Measurements from ENCODE around the gene ILDR2. TPM values are rescaled to one million over a fixed set of nuclear protein-coding genes. Genes with fewer than 3 reads are reported as not detected.

Gene ILDR2
- total and polyA plus RNA-seq, 2 experiments from 2014 or later = not detected

DNA sequence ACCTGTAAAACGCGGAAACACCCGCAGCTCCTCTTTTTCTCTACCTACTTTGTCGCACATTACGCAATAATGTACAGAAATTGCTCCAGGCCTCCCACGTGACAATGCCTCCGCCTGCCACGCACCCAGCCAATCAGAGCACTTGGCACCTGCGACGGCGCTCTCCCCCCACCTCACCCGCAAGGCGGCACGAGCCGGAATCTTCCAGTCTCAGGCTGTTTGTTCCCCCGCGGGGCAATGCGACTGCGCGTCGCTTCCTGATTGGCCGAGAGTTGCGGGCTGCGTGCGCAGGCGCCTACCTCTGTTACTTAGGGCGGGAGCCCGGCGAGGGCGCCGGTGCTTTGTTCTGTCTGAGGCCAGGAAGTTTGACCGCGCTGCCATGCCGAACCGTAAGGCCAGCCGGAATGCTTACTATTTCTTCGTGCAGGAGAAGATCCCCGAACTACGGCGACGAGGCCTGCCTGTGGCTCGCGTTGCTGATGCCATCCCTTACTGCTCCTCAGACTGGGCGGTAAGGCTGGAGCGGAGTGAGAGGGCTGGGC lies 13.7 kb upstream of the ILDR2 start, which contains the start of gene MAEL:
TSS of gene MAEL (plus strand) at position 307 of the 542 bp plus-strand sequence. CDS start at position 380, 73 bp downstream.
- 83 to 85% methylated on average over 41 to 45 of the region's 45 CpGs for WGBS, 2 experiments (ENCODE audit: low coverage in 1 of 2, low lambda C conversion rate in 2 of 2, missing lambda C conversion rate in 2 of 2)
- H3K9ac ChIP-seq = no peak within 1 kb of the TSS
- no peaks in the 10 kb centered on the region for H3K9me2 ChIP-seq (ENCODE audit: insufficient read depth)
- no peak within 1 kb of the TSS for H3K4me2 ChIP-seq (ENCODE audit: unreplicated experiment)
- no peaks in the 10 kb centered on the region for H3F3A ChIP-seq (ENCODE audit: insufficient read depth)
- H3K36me3 ChIP-seq (ENCODE audit: low read depth) = no peaks in the 10 kb centered on the region
- DNase-seq = no peak
- no peak within 1 kb of the TSS for H2AFZ ChIP-seq
- no peak within 1 kb of the TSS for H3K27ac ChIP-seq
- no peak within 1 kb of the TSS for H3K4me3 ChIP-seq
- H3K4me1 ChIP-seq (ENCODE audit: insufficient read depth) = no peaks in the 10 kb centered on the region
- no peaks in the 10 kb centered on the region for H3K9me3 ChIP-seq (ENCODE audit: low read depth)
- no peaks in the 10 kb centered on the region for H3K27me3 ChIP-seq (replicated peaks; ENCODE audit: insufficient read depth)
- no peaks in the 10 kb centered on the region for H4K20me1 ChIP-seq (ENCODE audit: insufficient read depth)
- no peak for TF ChIP-seq EZH2phosphoT487 (IDR thresholded peaks at IDR 0.05; ENCODE audit: insufficient read depth, low read depth)
- TF ChIP-seq EZH2 (IDR thresholded peaks at IDR 0.05; ENCODE audit: insufficient read depth, poor library complexity, severe bottlenecking) = no peak
- in situ Hi-C loops (cut with MboI) = no loop called here
- no peaks in the 10 kb centered on the region for H3K79me2 ChIP-seq (ENCODE audit: insufficient read depth)

DNA sequence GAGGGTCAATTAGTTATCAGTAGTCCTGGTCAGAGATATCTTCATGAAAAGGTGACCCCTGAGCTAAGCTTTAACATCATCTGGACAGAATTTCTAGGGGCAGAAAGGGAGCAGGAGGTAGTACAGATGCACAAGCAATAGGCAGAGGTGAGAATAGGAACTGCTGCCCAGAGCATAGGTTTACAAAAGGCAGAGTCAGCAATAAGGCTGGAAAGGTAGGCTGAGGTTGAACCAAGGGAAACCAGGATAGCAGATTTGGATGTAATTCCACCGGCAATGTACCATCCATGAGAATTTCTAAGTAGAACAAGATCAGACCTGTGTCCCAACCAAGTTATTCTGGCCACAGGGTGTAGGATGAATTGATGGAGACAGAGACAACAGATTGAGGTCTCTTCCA lies 6.2 kb upstream of the ILDR2 start:
- TF ChIP-seq EZH2 (IDR thresholded peaks at IDR 0.05; ENCODE audit: insufficient read depth, poor library complexity, severe bottlenecking) (no peak), EZH2phosphoT487 (IDR thresholded peaks at IDR 0.05; ENCODE audit: insufficient read depth, low read depth) (no peak)
- Histone ChIP-seq H3K27me3 (replicated peaks; ENCODE audit: insufficient read depth) (peaks cover 16% of the 10 kb centered on the region), H3K27ac (no peak overlapping the region), H3K4me2 (ENCODE audit: unreplicated experiment) (no peak overlapping the region), H3K79me2 (ENCODE audit: insufficient read depth) (no peaks in the 10 kb centered on the region), H3K4me3 (no peak overlapping the region), H3K4me1 (ENCODE audit: insufficient read depth) (no peaks in the 10 kb centered on the region), H3K9me2 (ENCODE audit: insufficient read depth) (no peaks in the 10 kb centered on the region), H3K36me3 (ENCODE audit: low read depth) (no peaks in the 10 kb centered on the region), H3F3A (ENCODE audit: insufficient read depth) (no peaks in the 10 kb centered on the region), H3K9ac (no peak overlapping the region), H2AFZ (no peak overlapping the region), H4K20me1 (ENCODE audit: insufficient read depth) (no peaks in the 10 kb centered on the region), H3K9me3 (ENCODE audit: low read depth) (no peaks in the 10 kb centered on the region)
- in situ Hi-C loops (cut with MboI) = no loop called here
- 52 to 59% methylated on average over 1 of the region's 1 CpG for WGBS, 2 experiments (ENCODE audit: low coverage in 1 of 2, low lambda C conversion rate in 2 of 2, missing lambda C conversion rate in 2 of 2)
- no peak for DNase-seq

DNA sequence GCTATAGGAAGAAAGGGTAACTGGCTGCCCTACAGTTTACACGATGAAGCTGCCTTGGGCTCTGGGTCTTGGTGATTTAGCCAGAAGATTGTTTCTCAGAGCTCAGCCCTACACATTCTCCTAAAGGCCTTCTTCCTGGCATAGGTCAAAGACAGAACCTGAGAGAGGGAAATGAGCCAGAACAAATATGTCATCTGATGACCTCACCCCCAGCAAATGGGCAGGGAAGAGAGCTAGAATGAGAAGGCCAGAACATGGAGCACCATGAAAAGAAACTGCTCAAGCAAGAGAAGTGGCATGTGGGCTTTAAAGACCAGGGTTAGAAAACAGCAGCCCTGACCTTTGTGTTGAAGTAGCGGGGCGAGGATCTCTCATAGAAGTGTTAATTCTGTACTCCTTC lies 5.5 kb upstream of the ILDR2 start:
- Histone ChIP-seq H3K79me2 (ENCODE audit: insufficient read depth) (no peaks in the 10 kb centered on the region), H3K27ac (no peak overlapping the region), H4K20me1 (ENCODE audit: insufficient read depth) (no peaks in the 10 kb centered on the region), H3K36me3 (ENCODE audit: low read depth) (no peaks in the 10 kb centered on the region), H2AFZ (no peak overlapping the region), H3K4me3 (no peak overlapping the region), H3K4me1 (ENCODE audit: insufficient read depth) (no peaks in the 10 kb centered on the region), H3K27me3 (replicated peaks; ENCODE audit: insufficient read depth) (peaks cover 24% of the 10 kb centered on the region), H3K9me3 (ENCODE audit: low read depth) (no peaks in the 10 kb centered on the region), H3K9me2 (ENCODE audit: insufficient read depth) (no peaks in the 10 kb centered on the region), H3K9ac (no peak overlapping the region), H3F3A (ENCODE audit: insufficient read depth) (no peaks in the 10 kb centered on the region), H3K4me2 (ENCODE audit: unreplicated experiment) (no peak overlapping the region)
- 46 to 50% methylated on average over 3 of the region's 3 CpGs for WGBS, 2 experiments (ENCODE audit: low coverage in 1 of 2, low lambda C conversion rate in 2 of 2, missing lambda C conversion rate in 2 of 2)
- no peak for TF ChIP-seq EZH2phosphoT487 (IDR thresholded peaks at IDR 0.05; ENCODE audit: insufficient read depth, low read depth)
- no peak for TF ChIP-seq EZH2 (IDR thresholded peaks at IDR 0.05; ENCODE audit: insufficient read depth, poor library complexity, severe bottlenecking)
- no peak for DNase-seq
- in situ Hi-C loops (cut with MboI) = no loop called here

DNA sequence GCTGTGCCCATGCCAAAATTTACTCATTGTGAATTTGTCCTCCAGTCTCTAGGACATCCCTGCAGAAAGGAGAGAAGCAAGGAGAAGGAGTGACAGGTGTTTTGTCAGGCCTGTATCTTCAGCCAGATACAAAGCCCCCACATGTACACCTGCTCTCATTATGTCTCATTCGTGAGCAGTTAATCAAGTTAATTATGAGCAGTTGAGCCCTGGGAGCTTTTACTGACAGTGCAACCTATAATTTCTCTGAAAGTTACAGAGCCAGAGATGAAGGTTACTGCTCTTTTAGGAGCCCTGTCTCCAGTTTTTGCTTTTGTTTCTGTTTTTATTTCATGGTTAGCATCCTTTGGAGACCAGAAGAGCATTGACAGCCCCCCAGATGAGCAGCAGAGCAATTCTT lies 5.0 kb upstream of the ILDR2 start:
- H3K79me2 ChIP-seq (ENCODE audit: insufficient read depth) = no peaks in the 10 kb centered on the region
- TF ChIP-seq EZH2 (IDR thresholded peaks at IDR 0.05; ENCODE audit: insufficient read depth, poor library complexity, severe bottlenecking) (no peak), EZH2phosphoT487 (IDR thresholded peaks at IDR 0.05; ENCODE audit: insufficient read depth, low read depth) (no peak)
- no peak overlapping the region for H3K4me3 ChIP-seq
- H3K9me2 ChIP-seq (ENCODE audit: insufficient read depth) = no peaks in the 10 kb centered on the region
- H3F3A ChIP-seq (ENCODE audit: insufficient read depth) = no peaks in the 10 kb centered on the region
- in situ Hi-C loops (cut with MboI) = no loop called here
- no peak for DNase-seq
- WGBS, 2 experiments (ENCODE audit: low coverage in 1 of 2, low lambda C conversion rate in 2 of 2, missing lambda C conversion rate in 2 of 2) = 10 to 14% methylated on average over 1 of the region's 1 CpG
- H3K9me3 ChIP-seq (ENCODE audit: low read depth) = no peaks in the 10 kb centered on the region
- H2AFZ ChIP-seq = no peak overlapping the region
- H3K4me2 ChIP-seq (ENCODE audit: unreplicated experiment) = no peak overlapping the region
- H3K9ac ChIP-seq = no peak overlapping the region
- no peak overlapping the region for H3K27ac ChIP-seq
- no peaks in the 10 kb centered on the region for H3K4me1 ChIP-seq (ENCODE audit: insufficient read depth)
- no peaks in the 10 kb centered on the region for H3K36me3 ChIP-seq (ENCODE audit: low read depth)
- H4K20me1 ChIP-seq (ENCODE audit: insufficient read depth) = no peaks in the 10 kb centered on the region
- H3K27me3 ChIP-seq (replicated peaks; ENCODE audit: insufficient read depth) = peaks cover 28% of the 10 kb centered on the region

DNA sequence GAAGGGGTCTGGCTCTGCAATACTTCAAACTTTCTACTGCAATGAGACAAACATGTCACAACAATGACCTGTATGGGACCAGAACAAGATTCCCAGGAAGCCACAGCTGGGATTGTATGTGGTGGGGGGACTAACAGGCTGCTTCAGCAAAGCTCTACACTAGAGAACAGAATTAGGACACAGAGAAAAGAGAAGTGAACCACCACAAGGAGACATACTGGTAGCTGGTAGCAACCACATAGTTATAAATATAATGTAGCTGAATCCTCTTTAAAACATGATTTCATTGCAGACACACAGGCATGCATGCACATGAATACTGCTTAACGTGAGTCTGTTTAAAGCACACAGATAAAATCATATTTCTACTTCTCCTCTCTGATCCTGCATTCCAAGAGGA lies 3.5 kb upstream of the ILDR2 start:
- WGBS, 2 experiments (ENCODE audit: low coverage in 1 of 2, low lambda C conversion rate in 2 of 2, missing lambda C conversion rate in 2 of 2) = 0 to 6% methylated on average over 1 of the region's 1 CpG
- H4K20me1 ChIP-seq (ENCODE audit: insufficient read depth) = no peaks in the 10 kb centered on the region
- no peaks in the 10 kb centered on the region for H3K79me2 ChIP-seq (ENCODE audit: insufficient read depth)

More for the DNA sequence above, 3.5 kb upstream of the ILDR2 start:
- H3K4me1 ChIP-seq (ENCODE audit: insufficient read depth) = no peaks in the 10 kb centered on the region
- DNase-seq = no peak
- no peaks in the 10 kb centered on the region for H3K36me3 ChIP-seq (ENCODE audit: low read depth)
- H3K27me3 ChIP-seq (replicated peaks; ENCODE audit: insufficient read depth) = peaks cover 40% of the 10 kb centered on the region
- TF ChIP-seq EZH2 (IDR thresholded peaks at IDR 0.05; ENCODE audit: insufficient read depth, poor library complexity, severe bottlenecking) = no peak
- no peak for TF ChIP-seq EZH2phosphoT487 (IDR thresholded peaks at IDR 0.05; ENCODE audit: insufficient read depth, low read depth)
- H3K9me3 ChIP-seq (ENCODE audit: low read depth) = no peaks in the 10 kb centered on the region
- no peak overlapping the region for H2AFZ ChIP-seq
- no peak overlapping the region for H3K27ac ChIP-seq
- H3K9ac ChIP-seq = no peak overlapping the region
- in situ Hi-C loops (cut with MboI) = no loop called here
- no peaks in the 10 kb centered on the region for H3F3A ChIP-seq (ENCODE audit: insufficient read depth)
- no peaks in the 10 kb centered on the region for H3K9me2 ChIP-seq (ENCODE audit: insufficient read depth)
- no peak overlapping the region for H3K4me3 ChIP-seq
- H3K4me2 ChIP-seq (ENCODE audit: unreplicated experiment) = no peak overlapping the region

Data from GM23248 (cell line).